ENCODE measurements around the gene RIC1.
"Not testable (repeated sequence)": the region's sequence is repeated elsewhere in the genome, so short reads cannot be mapped to it uniquely, and the experiment has no call there.

The RIC1 gene

GRCh38 chr9:5712651-5713390 is 83.9 kb downstream of the RIC1 start:
- H3K36me3 Mint-ChIP-seq, result peaks cover 50% of the 10 kb centered on the region
- DNase-seq (ENCODE audit: low spot score in 2 of 2), result no peak
- no peaks in the 10 kb centered on the region for H3K27me3 Mint-ChIP-seq
- peaks cover 8% of the 10 kb centered on the region for H3K4me1 Mint-ChIP-seq
- no peak overlapping the region for H3K27ac Mint-ChIP-seq
- peaks cover 11% of the 10 kb centered on the region for H3K9me3 Mint-ChIP-seq
- ATAC-seq (ENCODE audit: low read depth), result no peak
- H3K4me3 Mint-ChIP-seq, result no peak overlapping the region

- peaks cover 7% of the 10 kb centered on the region for H3K4me1 Mint-ChIP-seq
- H3K9me3 Mint-ChIP-seq, result peaks cover 2% of the 10 kb centered on the region
- peak overlapping the region; percentile 41 for H3K27ac Mint-ChIP-seq
- peaks cover 35% of the 10 kb centered on the region for H3K36me3 Mint-ChIP-seq
- no peaks in the 10 kb centered on the region for H3K27me3 Mint-ChIP-seq
- DNase-seq (ENCODE audit: low spot score in 2 of 2), result no peak
- no peak for ATAC-seq (ENCODE audit: low read depth)
- H3K4me3 Mint-ChIP-seq, result no peak overlapping the region
Measured at GRCh38 chr9:5714501-5715401, 85.8 kb downstream of the RIC1 start.

GRCh38 chr9:5715548-5716127 is 86.7 kb downstream of the RIC1 start:
- H3K27ac Mint-ChIP-seq, result no peak overlapping the region
- H3K9me3 Mint-ChIP-seq, result peaks cover 2% of the 10 kb centered on the region
- peaks cover 7% of the 10 kb centered on the region for H3K4me1 Mint-ChIP-seq
- no peak overlapping the region for H3K4me3 Mint-ChIP-seq
- H3K27me3 Mint-ChIP-seq, result no peaks in the 10 kb centered on the region
- no peak for DNase-seq (ENCODE audit: low spot score in 2 of 2)
- peaks cover 32% of the 10 kb centered on the region for H3K36me3 Mint-ChIP-seq
- ATAC-seq (ENCODE audit: low read depth), result no peak

GRCh38 chr9:5717434-5717833 is 88.5 kb downstream of the RIC1 start:
- not testable (repeated sequence) for H3K27me3 Mint-ChIP-seq; ATAC-seq (ENCODE audit: low read depth); H3K4me3 Mint-ChIP-seq; H3K9me3 Mint-ChIP-seq; H3K4me1 Mint-ChIP-seq; DNase-seq (ENCODE audit: low spot score in 2 of 2)
- peaks cover 32% of the 10 kb centered on the region for H3K36me3 Mint-ChIP-seq
- H3K27ac Mint-ChIP-seq, result peak overlapping the region; percentile 48

GRCh38 chr9:5718296-5719032 is 89.6 kb downstream of the RIC1 start:
- Mint-ChIP-seq H3K9me3 (peaks cover 2% of the 10 kb centered on the region), H3K27me3 (no peaks in the 10 kb centered on the region), H3K36me3 (peaks cover 38% of the 10 kb centered on the region), H3K4me3 (no peak overlapping the region), H3K4me1 (peaks cover 5% of the 10 kb centered on the region), H3K27ac (peak overlapping the region; percentile 66)
- ATAC-seq (ENCODE audit: low read depth), result no peak
- no peak for DNase-seq (ENCODE audit: low spot score in 2 of 2)

- ATAC-seq (ENCODE audit: low read depth) (no peak), DNase-seq (ENCODE audit: low spot score in 2 of 2) (no peak)
- Mint-ChIP-seq H3K36me3 (peaks cover 39% of the 10 kb centered on the region), H3K27me3 (no peaks in the 10 kb centered on the region), H3K4me3 (no peak overlapping the region), H3K4me1 (peaks cover 5% of the 10 kb centered on the region), H3K9me3 (peaks cover 2% of the 10 kb centered on the region), H3K27ac (peak overlapping the region; percentile 43)
Measured at GRCh38 chr9:5719100-5719926, 90.4 kb downstream of the RIC1 start.

GRCh38 chr9:5720151-5720550 is 91.2 kb downstream of the RIC1 start:
- Mint-ChIP-seq H3K27ac (peak overlapping the region; percentile 43), H3K4me1 (peaks cover 5% of the 10 kb centered on the region), H3K27me3 (no peaks in the 10 kb centered on the region), H3K36me3 (peaks cover 42% of the 10 kb centered on the region), H3K4me3 (no peak overlapping the region), H3K9me3 (peaks cover 2% of the 10 kb centered on the region)
- ATAC-seq (ENCODE audit: low read depth) (no peak), DNase-seq (ENCODE audit: low spot score in 2 of 2) (no peak)

GRCh38 chr9:5721279-5722087 is 92.6 kb downstream of the RIC1 start:
- no peak for DNase-seq (ENCODE audit: low spot score in 2 of 2)
- no peaks in the 10 kb centered on the region for H3K27me3 Mint-ChIP-seq
- peaks cover 49% of the 10 kb centered on the region for H3K36me3 Mint-ChIP-seq
- H3K9me3 Mint-ChIP-seq, result peaks cover 2% of the 10 kb centered on the region
- H3K27ac Mint-ChIP-seq, result no peak overlapping the region
- H3K4me1 Mint-ChIP-seq, result peaks cover 9% of the 10 kb centered on the region
- no peak overlapping the region for H3K4me3 Mint-ChIP-seq
- ATAC-seq (ENCODE audit: low read depth), result no peak

- H3K36me3 Mint-ChIP-seq, result peaks cover 51% of the 10 kb centered on the region
- not testable (repeated sequence) for DNase-seq (ENCODE audit: low spot score in 2 of 2); H3K27ac Mint-ChIP-seq; H3K9me3 Mint-ChIP-seq; ATAC-seq (ENCODE audit: low read depth); H3K27me3 Mint-ChIP-seq; H3K4me3 Mint-ChIP-seq; H3K4me1 Mint-ChIP-seq
Measured at GRCh38 chr9:5722679-5723078, 93.8 kb downstream of the RIC1 start.

- peaks cover 30% of the 10 kb centered on the region for H3K36me3 Mint-ChIP-seq
- no peaks in the 10 kb centered on the region for H3K9me3 Mint-ChIP-seq
- no peak for DNase-seq (ENCODE audit: low spot score in 2 of 2)
- no peak for ATAC-seq (ENCODE audit: low read depth)
- no peaks in the 10 kb centered on the region for H3K27me3 Mint-ChIP-seq
- H3K4me3 Mint-ChIP-seq, result no peak overlapping the region
- no peaks in the 10 kb centered on the region for H3K4me1 Mint-ChIP-seq
- H3K27ac Mint-ChIP-seq, result no peak overlapping the region
Measured at GRCh38 chr9:5735072-5735471, 106.2 kb downstream of the RIC1 start.

GRCh38 chr9:5736563-5737346 is 107.8 kb downstream of the RIC1 start:
- no peak for ATAC-seq (ENCODE audit: low read depth)
- Mint-ChIP-seq H3K4me1 (no peaks in the 10 kb centered on the region), H3K36me3 (peaks cover 32% of the 10 kb centered on the region), H3K27me3 (no peaks in the 10 kb centered on the region), H3K4me3 (no peak overlapping the region), H3K9me3 (no peaks in the 10 kb centered on the region), H3K27ac (no peak overlapping the region)
- DNase-seq (ENCODE audit: low spot score in 2 of 2), result no peak

GRCh38 chr9:5743109-5743508 is 114.2 kb downstream of the RIC1 start:
- ATAC-seq (ENCODE audit: low read depth) (no peak), DNase-seq (ENCODE audit: low spot score in 2 of 2) (no peak)
- H3K36me3 Mint-ChIP-seq, result peaks cover 42% of the 10 kb centered on the region
- no peak overlapping the region for H3K27ac Mint-ChIP-seq
- no peaks in the 10 kb centered on the region for H3K27me3 Mint-ChIP-seq
- no peaks in the 10 kb centered on the region for H3K4me1 Mint-ChIP-seq
- no peak overlapping the region for H3K4me3 Mint-ChIP-seq
- peaks cover 3% of the 10 kb centered on the region for H3K9me3 Mint-ChIP-seq

Data from memory B cell (primary cell).